ENCODE measurements around the gene LCOR. TPM values are rescaled to one million over a fixed set of nuclear protein-coding genes. Genes with fewer than 3 reads are reported as not detected.
A peak's percentile ranks its signal among the peaks of the same experiment; 100 is the strongest.
"Not testable (repeated sequence)": the region's sequence is repeated elsewhere in the genome, so short reads cannot be mapped to it uniquely, and the experiment has no call there.

LCOR gene
- total RNA-seq, result 10 to 100 TPM; 33.8 to 38.7 TPM

DNA sequence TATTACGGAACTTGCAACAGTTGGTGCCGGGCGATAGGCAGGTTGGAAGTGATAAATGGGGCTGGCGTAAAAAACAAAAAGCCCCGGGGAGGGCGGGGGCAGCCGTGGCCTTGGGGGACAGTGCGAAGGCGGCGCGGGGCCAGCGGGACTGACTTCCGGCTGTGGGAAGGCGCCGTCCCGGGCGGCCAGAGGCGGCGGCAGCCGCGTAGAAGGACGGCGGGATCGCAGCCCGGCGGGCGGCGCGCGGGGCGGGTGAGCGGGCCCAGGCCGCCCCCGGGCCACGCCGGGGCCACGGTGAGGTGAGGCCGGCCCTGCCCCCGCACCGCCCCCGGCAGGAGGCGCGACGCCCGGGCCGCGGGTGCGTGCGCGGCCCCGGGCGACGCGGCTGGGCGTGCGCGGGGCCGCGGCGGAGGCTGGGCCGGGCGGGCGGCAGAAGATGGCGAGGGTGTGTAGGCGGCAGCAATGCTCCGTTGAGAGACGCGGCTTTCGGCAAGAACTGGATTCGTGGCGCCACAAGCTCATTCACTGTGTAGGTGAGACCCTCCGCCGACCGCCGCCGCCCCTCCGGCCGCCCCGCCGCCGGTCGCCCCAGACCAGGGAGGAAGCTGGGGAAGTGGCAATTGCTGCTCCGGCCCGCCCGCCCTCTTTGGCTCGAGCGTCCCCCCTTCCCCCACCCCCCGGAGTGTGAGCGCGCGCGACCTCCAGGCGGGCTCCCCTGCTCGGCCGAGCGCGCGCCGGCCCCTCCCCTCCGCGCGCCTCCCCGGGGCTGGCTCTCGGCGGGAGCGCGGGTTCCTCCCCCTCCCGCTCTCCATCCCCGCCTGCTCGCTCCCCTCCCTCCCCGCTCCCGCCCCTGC lies at the start of gene LCOR:
Gene LCOR (plus strand): TSS at position 432 of the 854 bp plus-strand sequence. CDS start 116,760 bp downstream, outside the sequence.
- POLR2A ChIA-PET, result interaction anchor here (0.6 to 1.9 kb wide), 9 partner anchors 10 to 855 kb away, joined by 3 to 6 read pairs (median 3); partner anchors contain the start of genes AVPI1 and ZNF518A
- Mint-ChIP-seq H3K36me3 (peaks cover 8% of the 10 kb centered on the region), H3K27me3 (no peaks in the 10 kb centered on the region), H3K27ac (peak within 1 kb of the TSS; percentile 94), H3K4me1 (peaks cover 39% of the 10 kb centered on the region), H3K4me3 (peak within 1 kb of the TSS; percentile 92), H3K9me3 (no peaks in the 10 kb centered on the region)
- peak; percentile 73 for ATAC-seq (ENCODE audit: low read depth)
- DNase-seq, result peak; percentile 91

DNA sequence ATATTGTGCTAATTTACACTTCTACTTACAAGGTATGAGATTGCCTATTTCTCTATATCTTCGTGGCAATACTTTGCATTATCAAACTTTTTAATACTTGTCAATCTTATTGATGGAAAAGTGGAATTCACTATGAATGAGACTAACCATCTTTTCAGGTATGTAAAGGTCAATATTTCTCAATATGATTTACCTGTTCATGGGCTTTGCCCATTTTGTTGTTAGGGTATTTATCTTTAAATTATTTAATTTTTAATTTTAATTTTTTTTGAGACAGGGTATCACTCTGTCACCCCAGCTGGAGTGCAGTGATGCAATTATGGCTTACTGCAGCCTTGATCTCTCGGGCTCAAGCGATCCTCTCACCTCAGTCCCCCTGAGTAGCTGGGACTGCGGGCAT lies 47.8 kb upstream of the LCOR start:
- Mint-ChIP-seq H3K4me1 (no peaks in the 10 kb centered on the region), H3K9me3 (no peaks in the 10 kb centered on the region), H3K4me3 (no peak overlapping the region), H3K27me3 (peaks cover 9% of the 10 kb centered on the region), H3K36me3 (no peaks in the 10 kb centered on the region), H3K27ac (no peak overlapping the region)
- POLR2A ChIA-PET, result no interaction called here
- DNase-seq, result no peak
- ATAC-seq (ENCODE audit: low read depth), result no peak

DNA sequence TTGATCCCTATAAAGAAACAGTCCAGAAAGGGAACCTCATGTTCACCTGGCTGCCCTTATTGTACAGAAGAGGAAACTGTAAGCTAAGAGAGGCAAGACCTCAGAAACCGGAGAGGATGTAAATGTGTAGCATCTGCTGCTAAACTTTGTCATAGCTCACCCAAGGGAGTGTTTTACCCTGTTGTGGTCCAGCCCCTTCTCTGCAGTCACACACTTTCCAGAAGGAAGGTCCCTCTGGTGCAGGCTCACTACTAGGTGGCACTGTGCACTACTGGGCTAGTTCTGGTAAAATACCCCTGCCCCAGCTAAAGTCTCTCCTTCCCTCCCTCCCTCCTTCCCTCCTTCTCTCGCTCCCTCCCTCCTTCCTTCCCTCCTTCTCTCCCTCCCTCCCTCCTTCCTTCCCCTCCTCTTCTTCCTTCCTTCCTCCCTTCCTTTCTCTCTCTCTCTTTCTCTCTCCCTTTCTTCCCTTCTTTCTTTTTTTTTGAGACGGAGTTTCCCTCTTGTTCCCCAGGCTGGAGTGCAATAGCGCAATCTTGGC lies 42.5 kb upstream of the LCOR start:
- H3K27ac Mint-ChIP-seq, result no peak overlapping the region
- H3K36me3 Mint-ChIP-seq, result no peaks in the 10 kb centered on the region
- ATAC-seq (ENCODE audit: low read depth) (no peak), DNase-seq (no peak)
- H3K9me3 Mint-ChIP-seq, result no peaks in the 10 kb centered on the region
- peaks cover 25% of the 10 kb centered on the region for H3K27me3 Mint-ChIP-seq
- H3K4me3 Mint-ChIP-seq, result no peak overlapping the region
- H3K4me1 Mint-ChIP-seq, result peaks cover 3% of the 10 kb centered on the region
- POLR2A ChIA-PET, result no interaction called here

DNA sequence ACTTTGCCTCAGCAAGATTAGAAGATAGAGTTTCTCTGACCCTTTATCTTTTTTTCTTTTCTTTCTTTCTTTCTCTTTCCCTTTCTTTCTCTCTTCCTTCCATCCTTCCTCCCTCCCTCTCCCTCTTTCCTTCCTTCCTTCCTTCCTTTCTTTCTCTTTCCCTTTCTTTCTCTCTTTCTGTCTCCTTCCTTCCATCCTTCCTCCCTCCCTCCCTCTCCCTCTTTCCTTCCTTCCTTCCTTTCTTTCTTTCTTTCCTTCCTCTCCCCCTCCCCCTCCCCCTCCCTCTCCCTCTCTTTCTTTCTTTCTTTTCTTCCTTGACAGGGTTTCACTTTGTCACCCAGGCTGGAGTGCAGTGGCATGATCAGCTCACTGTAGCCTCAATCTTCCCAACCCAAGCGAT lies 40.2 kb upstream of the LCOR start:
- peaks cover 3% of the 10 kb centered on the region for H3K4me1 Mint-ChIP-seq
- POLR2A ChIA-PET, result no interaction called here

DNA sequence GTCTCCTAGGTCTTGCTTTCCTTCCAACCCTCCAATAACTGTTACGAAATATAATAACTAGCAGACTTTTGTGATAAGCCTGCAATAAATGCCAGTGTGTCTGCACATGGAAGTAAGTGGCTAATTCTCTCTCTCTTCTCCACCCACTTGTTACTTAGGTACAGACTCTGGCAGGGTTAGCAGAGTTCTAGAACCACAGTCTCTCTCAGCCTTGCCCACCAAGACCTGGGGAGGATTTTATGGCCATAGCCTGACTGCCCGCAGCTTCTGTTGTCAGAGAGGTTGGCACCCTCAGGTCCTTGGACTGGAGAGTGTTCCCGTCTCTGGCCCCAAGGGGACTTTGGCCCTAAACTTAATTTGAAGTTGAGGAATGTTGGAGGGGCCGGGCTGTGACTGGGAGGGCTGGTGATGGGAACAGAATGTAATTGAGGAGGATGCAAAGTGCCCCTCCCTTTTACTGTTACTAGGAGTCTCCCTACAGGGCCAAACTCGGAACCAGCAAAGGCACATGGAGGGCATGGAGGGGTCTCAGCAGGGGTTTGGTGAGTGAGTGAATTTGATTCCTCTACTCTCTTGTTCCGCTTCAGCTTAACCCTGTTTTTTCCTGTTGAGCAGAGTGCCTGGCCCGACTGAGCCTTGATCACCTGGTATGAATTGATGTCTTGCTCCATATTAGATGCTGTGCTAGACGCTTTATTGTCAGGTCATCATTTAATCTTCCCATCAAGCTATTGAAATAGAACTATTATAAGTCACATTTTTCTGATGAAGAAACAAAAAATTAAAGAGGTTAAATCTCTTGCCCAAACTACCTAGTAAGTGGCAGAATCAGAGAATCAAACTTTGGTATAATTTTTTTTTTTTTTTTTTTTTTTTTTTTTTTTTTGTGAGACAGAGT lies 37.0 kb upstream of the LCOR start:
- no peaks in the 10 kb centered on the region for H3K36me3 Mint-ChIP-seq
- H3K9me3 Mint-ChIP-seq, result no peaks in the 10 kb centered on the region
- DNase-seq (no peak), ATAC-seq (ENCODE audit: low read depth) (no peak)
- H3K4me3 Mint-ChIP-seq, result no peak overlapping the region
- H3K4me1 Mint-ChIP-seq, result peaks cover 1% of the 10 kb centered on the region
- H3K27ac Mint-ChIP-seq, result no peak overlapping the region
- H3K27me3 Mint-ChIP-seq, result peaks cover 20% of the 10 kb centered on the region
- POLR2A ChIA-PET, result no interaction called here

More for the DNA sequence above, 40.2 kb upstream of the LCOR start:
- DNase-seq (no peak), ATAC-seq (ENCODE audit: low read depth) (no peak)
- H3K27ac Mint-ChIP-seq, result no peak overlapping the region
- H3K4me3 Mint-ChIP-seq, result no peak overlapping the region
- no peaks in the 10 kb centered on the region for H3K9me3 Mint-ChIP-seq
- H3K27me3 Mint-ChIP-seq, result peaks cover 24% of the 10 kb centered on the region
- no peaks in the 10 kb centered on the region for H3K36me3 Mint-ChIP-seq

DNA sequence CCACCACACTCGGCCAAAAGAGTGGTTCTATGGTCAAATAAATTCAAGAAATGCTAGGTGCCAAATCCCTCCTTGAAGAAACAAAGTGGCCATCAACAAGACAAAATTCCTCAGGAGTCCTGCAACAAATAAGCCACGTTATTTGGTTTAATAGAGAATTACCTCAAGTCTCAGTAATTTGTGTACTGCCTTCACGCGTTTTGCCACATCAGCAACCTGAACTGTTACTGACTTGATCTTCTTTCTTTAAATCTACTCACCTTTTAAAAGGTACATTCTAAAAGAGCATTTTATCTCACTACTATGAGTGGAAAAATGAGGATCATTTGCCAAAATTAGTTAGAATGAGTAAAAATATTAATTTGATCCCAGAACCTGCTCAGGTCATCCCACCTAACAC lies 34.6 kb upstream of the LCOR start:
- no peak for ATAC-seq (ENCODE audit: low read depth)
- Mint-ChIP-seq H3K9me3 (no peaks in the 10 kb centered on the region), H3K4me1 (no peaks in the 10 kb centered on the region), H3K27ac (no peak overlapping the region), H3K27me3 (peaks cover 18% of the 10 kb centered on the region), H3K4me3 (no peak overlapping the region), H3K36me3 (no peaks in the 10 kb centered on the region)
- no peak for DNase-seq
- POLR2A ChIA-PET, result no interaction called here

DNA sequence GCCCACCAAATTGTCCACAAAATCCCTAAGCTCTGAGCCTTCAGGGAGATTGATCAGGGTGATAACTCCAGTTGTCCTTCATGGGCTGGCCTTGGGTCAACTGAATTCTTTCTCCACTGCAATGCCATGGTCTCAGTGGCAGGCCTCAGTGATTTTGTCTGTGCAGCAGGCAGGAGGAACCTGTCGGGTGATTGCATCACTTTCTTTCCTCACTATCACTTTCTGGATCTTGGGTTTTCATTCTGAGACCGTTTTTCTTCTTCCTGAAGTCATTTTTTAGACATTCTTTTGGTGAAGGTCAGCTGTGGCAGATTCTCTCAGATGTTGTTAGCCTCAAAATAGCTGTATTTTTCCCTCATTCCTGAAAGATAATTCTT lies 28.8 kb upstream of the LCOR start:
- POLR2A ChIA-PET, result no interaction called here
- ATAC-seq (ENCODE audit: low read depth), result no peak
- H3K4me1 Mint-ChIP-seq, result peaks cover 4% of the 10 kb centered on the region
- no peaks in the 10 kb centered on the region for H3K36me3 Mint-ChIP-seq
- peaks cover 18% of the 10 kb centered on the region for H3K27me3 Mint-ChIP-seq
- H3K27ac Mint-ChIP-seq, result no peak overlapping the region
- H3K9me3 Mint-ChIP-seq, result peaks cover 4% of the 10 kb centered on the region
- DNase-seq, result no peak
- no peak overlapping the region for H3K4me3 Mint-ChIP-seq

DNA sequence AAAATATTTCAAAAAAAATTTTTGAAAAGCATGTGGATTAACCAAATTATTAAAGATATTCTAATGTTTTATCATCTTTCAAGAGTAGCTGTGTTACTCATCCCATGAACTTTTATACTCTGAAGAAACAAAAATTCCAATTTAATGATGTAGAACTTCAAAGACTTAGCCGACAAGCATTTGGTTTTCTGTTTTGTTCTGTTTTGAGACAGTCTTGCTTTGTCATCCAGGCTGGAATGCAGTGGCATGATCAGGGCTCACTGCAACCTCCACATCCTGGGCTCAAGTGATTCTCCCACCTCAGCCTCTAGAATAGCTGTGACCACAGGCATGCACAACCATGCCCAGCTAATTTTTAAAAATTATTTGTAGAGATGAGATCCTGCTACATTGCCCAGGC lies 17.8 kb upstream of the LCOR start:
- DNase-seq, result no peak
- Mint-ChIP-seq H3K4me3 (no peak overlapping the region), H3K9me3 (no peaks in the 10 kb centered on the region), H3K27ac (no peak overlapping the region), H3K36me3 (no peaks in the 10 kb centered on the region), H3K4me1 (no peaks in the 10 kb centered on the region), H3K27me3 (peaks cover 31% of the 10 kb centered on the region)
- ATAC-seq (ENCODE audit: low read depth), result no peak
- POLR2A ChIA-PET, result no interaction called here

DNA sequence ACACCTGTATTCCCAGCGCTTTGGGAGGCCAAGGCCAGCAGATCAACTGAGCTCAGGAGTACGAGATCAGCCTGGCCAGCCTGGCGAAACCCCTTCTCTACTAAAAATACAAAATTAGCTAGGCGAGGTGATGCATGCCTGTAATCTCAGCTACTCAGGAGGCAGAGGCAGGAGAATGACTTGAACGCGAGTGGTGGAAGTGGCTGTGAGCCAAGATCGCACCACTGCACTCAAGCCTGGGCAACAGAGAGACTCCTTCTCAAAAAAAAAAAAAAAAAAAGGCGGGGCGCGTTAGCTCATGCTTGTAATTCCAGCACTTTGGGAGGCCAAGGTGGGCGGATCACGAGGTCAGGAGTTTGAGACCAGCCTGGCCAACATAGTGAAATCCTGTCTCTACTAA lies 13.1 kb upstream of the LCOR start:
- POLR2A ChIA-PET; DNase-seq; H3K36me3 Mint-ChIP-seq; H3K27ac Mint-ChIP-seq; H3K4me1 Mint-ChIP-seq; ATAC-seq (ENCODE audit: low read depth); H3K27me3 Mint-ChIP-seq; H3K9me3 Mint-ChIP-seq; H3K4me3 Mint-ChIP-seq: not testable (repeated sequence)

DNA sequence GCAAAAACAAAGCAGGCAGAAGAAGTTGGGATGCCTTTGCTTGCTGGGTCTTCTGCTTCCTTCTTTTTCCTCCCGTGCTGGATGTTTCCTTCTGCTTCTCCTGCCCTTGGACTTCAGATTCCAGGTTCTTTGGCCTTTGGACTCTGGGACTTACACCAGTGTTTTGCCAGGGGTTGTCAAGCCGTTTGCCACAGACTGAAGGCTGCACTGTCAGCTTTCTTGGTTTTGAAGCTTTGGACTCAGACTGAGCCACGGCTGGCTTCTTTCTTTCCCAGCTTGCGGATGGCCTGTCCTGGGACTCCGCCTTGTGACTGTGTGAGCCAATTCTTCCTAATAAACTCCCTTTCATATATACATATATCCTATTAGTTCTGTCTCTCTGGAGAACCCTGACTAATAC lies 11.3 kb upstream of the LCOR start:
- Mint-ChIP-seq H3K9me3 (no peaks in the 10 kb centered on the region), H3K4me3 (no peak overlapping the region), H3K36me3 (no peaks in the 10 kb centered on the region), H3K27me3 (peaks cover 7% of the 10 kb centered on the region), H3K4me1 (no peaks in the 10 kb centered on the region), H3K27ac (no peak overlapping the region)
- ATAC-seq (ENCODE audit: low read depth) (no peak), DNase-seq (no peak)
- POLR2A ChIA-PET, result no interaction called here

DNA sequence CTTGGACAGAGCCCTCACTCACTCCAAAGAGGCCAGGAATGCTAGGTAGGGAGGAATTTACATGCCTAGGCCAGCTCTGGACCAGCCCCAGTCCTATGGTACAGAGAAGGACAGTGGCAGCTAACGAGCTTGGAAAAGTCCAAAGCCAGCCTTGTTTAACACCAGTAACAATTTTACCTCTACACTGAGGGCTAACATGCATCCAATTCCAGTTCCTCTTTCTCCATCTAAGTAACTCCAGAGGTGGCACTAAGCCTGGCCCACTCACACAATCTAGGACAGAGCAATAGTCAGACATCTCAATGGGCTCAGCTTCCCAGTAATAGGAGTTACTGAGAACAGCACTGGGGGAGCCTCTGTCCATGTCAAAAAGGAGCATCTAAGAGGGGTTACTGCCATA lies 5.7 kb upstream of the LCOR start:
- Mint-ChIP-seq H3K36me3 (no peaks in the 10 kb centered on the region), H3K27ac (no peak overlapping the region), H3K4me3 (no peak overlapping the region), H3K9me3 (no peaks in the 10 kb centered on the region), H3K27me3 (peaks cover 5% of the 10 kb centered on the region), H3K4me1 (peaks cover 13% of the 10 kb centered on the region)
- DNase-seq (no peak), ATAC-seq (ENCODE audit: low read depth) (no peak)
- POLR2A ChIA-PET, result no interaction called here

DNA sequence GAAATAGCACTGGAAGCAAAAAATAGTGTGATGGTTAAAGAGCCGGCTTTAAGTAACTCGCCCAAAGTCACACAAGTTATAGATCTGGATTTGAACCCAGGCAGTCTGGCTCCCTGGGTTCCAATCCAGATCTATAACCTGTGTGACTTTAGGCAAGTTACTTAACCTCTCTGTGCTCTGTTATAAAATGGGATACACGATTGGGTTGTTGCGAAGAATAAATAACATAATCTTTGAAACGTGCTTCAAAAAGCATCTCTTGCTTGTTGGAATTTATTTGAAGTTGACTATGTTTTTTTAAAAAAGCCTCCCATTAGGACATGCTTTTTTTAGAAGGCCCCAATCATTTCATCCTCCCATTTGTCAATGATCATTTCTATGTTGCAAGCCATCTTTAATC lies 3.5 kb upstream of the LCOR start:
- POLR2A ChIA-PET, result no interaction called here
- peaks cover 2% of the 10 kb centered on the region for H3K27me3 Mint-ChIP-seq
- peaks cover 16% of the 10 kb centered on the region for H3K4me1 Mint-ChIP-seq
- DNase-seq, result no peak
- no peak overlapping the region for H3K27ac Mint-ChIP-seq
- H3K36me3 Mint-ChIP-seq, result peaks cover 3% of the 10 kb centered on the region
- H3K4me3 Mint-ChIP-seq, result no peak overlapping the region
- no peak for ATAC-seq (ENCODE audit: low read depth)
- H3K9me3 Mint-ChIP-seq, result no peaks in the 10 kb centered on the region

DNA sequence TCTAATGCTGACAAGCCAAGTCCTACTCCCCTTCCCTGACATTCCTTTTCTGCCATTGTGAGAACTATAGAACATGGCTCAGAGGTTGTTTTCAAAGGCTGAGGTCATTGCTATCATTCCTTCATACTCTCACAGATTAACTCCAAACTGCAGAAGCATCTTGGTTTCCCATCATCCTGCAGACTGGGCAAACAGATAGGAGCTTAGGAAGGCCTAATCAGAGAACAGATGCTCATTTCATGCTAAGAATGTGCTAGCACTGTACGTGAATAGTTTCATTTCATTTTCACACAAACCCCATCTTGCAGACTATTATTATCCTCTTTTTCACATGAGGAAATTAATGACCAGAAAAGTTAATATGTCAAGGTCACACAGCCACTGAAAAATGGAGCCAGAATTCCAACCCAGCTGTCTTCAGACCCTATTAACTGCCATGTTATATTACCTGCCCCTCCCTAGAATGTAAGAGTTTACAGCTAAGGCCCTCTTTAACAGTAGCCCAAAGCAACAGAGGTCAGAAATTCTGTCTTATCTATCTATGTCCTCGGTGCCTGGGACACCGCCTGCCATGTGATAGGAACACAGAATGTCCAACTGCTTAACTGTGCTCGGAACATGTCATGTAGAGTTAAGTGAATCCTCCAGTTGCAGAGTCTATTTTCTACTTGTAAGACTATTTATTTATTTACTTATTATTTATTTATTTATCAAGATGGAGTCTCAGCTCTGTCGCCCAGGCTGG lies 2.9 kb upstream of the LCOR start:
- Mint-ChIP-seq H3K9me3 (no peaks in the 10 kb centered on the region), H3K4me3 (no peak overlapping the region), H3K36me3 (peaks cover 4% of the 10 kb centered on the region), H3K27me3 (peaks cover under 1% of the 10 kb centered on the region), H3K27ac (no peak overlapping the region), H3K4me1 (peaks cover 22% of the 10 kb centered on the region)
- POLR2A ChIA-PET, result no interaction called here
- ATAC-seq (ENCODE audit: low read depth), result no peak
- DNase-seq, result no peak
